GM11168 (cell line): ENCODE data around the gene CLCNKA.
"Not testable (repeated sequence)": the region's sequence is repeated elsewhere in the genome, so short reads cannot be mapped to it uniquely, and the experiment has no call there.

Experiments used
- in situ Hi-C: fragments of 300-500 bp; cut with MboI; formaldehyde crosslinking; loops from one replicate; pipeline ENCODE4 v1.12.0; 2022; ENCODE audit warnings: low sequenced_read_pairs; ENCODE audit not compliant: unreplicated experiment

The CLCNKA gene

DNA sequence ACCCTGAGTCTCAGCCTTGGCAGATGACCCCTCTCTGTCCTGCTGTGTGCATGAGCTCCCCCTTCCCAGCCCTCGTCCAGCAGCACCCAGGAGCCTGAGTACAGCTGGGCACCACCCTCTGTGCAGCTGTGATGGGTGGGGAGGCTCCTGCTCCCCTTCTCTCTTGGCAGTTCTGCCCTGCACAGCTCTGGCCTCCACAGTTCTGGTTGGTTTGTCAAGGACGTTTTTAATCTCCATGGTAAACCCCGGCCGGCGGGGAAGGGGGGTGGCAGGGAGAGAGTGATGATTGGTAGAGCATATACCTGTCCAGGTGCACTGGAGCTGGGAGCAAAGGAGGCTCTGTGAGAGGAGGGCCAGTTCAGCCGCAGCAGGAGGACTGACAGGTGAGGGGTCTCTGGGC, at the start of gene CLCNKA:
Gene CLCNKA, plus strand, starts transcription at position 356 of the 400 bp plus-strand sequence. CDS start 584 bp downstream, outside the sequence.
- in situ Hi-C loops: no loop called here

GRCh38 chr1:15972409-15972808, 49.4 kb upstream of the CLCNKA start:
- in situ Hi-C loops: no loop called here

- in situ Hi-C loops: no loop called here
Observed at GRCh38 chr1:15973772-15974171, 48.1 kb upstream of the CLCNKA start.

DNA sequence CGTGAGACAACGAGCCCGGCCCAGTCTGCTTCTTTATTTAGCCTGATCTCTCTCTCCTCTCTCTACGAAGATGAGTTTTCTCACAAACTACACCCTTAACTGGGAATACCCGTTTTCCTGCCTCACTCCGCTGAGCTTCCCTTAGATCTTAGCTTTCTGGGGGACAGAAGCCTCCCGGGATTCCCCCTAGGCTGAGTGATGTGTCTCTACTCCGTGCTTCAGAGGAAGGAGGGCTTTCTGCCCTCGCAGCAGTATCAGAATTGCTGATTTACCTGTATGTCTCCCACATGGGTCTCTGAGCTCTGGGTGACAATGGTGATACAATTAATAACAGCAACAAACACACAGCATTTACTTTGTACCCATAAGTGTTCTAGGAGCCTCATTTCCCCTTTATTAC, 47.0 kb upstream of the CLCNKA start:
- in situ Hi-C loops: no loop called here

DNA sequence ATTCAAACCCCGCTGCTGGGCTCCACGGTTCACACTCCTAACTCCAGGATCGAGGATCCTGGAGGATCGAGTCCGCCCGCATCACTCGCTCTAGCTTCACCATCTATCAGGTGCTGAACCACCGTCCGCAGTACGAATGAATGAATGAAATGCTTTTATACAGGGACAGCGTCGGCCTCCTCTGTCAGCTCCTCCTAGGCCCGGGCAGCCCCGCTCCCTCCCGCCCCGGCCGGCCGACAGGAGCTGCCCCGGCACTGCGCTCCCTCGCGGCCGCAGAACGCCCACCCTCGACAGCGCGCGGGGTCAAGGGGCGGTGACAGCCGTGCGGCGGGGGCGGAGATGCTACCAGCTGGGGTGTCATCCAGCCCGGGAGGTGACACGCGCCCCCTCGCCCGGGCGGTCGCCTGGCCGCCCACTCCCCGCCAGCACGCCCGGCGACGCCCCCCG, 46.5 kb upstream of the CLCNKA start:
- in situ Hi-C loops: no loop called here

DNA sequence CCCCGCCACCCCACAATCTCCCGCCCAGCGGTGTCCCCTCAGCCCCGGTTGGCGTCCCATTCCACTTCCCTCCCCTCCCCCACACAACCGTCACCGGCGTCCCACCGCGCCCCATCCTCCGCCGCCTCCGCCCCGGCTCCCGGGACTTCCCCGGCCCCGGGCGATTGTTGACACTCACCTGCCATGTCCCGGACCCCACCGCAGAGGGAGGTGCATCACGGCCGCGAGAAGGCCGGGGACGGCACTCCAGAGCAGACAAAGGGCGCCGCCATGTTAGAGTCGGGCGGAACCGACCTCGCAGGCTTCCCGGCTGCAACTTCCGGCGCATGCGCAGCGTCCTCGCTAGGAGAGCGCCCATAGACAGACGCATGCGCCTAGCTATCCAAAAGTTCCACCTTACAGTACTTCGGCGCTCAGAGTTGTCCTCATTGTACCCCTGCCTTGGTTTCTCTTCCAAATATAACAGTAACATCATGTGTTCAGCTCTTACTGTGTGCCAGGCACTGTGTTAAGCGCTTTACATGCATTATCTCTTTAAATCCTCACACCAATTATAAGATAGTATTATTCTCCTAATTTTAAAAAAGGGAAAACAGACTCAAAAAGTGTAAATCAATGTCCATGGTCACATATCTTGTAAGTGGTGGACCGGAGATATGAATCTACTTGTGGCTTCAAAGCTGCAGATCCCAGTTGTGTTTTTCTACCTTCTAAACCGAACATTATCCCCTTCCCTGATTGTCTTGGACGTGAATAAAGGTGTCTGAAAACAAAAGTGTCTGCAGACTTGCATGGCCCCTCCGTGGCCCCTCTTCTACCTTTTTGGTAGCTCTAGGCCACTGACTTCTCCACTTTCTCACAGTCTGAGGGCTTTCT, 45.8 kb upstream of the CLCNKA start, which contains the start of gene ZBTB17:
Gene ZBTB17, minus strand, starts transcription at position 297 of the 876 bp plus-strand sequence. CDS start 27,606 bp downstream, outside the sequence.
- in situ Hi-C loops: no loop called here

DNA sequence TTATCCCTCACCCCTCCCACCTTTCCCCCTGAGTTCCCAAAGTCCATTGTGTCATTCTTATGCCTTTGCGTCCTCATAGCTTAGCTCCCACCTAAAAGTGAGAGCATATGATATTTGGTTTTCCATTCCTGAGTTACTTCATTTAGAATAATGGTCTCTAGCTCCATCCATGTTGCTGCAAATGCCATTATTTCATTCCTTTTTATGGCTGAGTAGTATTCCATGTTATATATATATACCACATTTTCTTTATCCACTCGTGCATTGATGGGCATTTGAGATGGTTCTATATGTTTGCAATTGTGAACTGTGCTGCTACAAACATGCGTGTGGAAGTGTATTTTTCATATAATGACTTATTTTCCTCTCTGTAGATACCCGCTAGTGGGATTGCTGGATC, 43.9 kb upstream of the CLCNKA start:
- in situ Hi-C loops: not testable (repeated sequence)

- in situ Hi-C loops: no loop called here
Observed at GRCh38 chr1:15981679-15982078, 40.2 kb upstream of the CLCNKA start.

DNA sequence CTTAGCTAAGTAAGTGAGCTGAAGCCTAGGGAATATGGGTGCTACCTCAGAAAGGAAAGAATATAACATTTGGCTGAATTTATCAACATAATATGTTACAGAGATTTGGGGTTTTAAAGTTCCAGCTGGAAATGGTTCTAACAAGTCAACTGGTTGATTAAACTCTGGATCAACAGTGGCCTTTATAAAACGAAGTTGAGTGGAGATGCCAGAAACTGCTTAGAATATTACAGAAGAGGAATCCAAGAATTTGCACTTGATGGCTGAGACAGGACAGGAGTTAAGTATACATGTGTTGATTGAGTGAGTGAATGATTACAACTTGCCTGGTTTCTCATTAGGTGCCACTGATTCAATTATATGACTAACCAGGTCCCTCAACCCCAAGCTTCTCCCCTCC, 38.6 kb upstream of the CLCNKA start:
- in situ Hi-C loops: no loop called here

DNA sequence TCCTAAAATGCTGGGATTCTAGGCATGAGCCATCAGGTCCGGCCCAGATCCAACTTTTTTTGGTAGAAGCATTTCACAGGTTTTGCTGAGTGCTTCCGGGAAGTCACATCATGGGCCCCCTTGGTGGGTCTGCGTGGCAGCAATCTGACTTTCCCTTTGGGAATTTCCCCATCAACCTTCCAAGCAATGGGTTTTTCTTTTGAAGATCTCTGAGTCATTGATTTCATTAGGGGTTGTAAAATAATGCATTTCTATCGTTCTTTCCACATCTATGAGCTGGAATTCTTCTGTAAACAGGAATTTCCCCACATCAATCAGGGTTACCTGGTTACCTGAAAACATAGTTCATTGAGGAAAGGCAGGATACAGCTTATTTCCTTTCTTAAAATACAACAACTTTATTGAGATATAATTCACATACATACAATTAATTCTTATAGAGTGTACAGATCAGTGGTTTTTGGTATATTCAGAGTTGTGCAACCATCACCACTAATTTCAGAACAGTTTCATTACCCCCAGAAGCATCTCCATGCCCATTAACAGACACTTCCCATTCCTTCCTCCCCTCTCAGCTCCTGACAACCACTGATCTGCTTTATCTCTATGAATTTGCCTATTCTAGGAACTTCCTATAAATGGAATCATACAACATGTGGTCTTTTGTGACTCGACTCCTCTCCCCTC, 36.1 kb upstream of the CLCNKA start:
- in situ Hi-C loops: no loop called here

DNA sequence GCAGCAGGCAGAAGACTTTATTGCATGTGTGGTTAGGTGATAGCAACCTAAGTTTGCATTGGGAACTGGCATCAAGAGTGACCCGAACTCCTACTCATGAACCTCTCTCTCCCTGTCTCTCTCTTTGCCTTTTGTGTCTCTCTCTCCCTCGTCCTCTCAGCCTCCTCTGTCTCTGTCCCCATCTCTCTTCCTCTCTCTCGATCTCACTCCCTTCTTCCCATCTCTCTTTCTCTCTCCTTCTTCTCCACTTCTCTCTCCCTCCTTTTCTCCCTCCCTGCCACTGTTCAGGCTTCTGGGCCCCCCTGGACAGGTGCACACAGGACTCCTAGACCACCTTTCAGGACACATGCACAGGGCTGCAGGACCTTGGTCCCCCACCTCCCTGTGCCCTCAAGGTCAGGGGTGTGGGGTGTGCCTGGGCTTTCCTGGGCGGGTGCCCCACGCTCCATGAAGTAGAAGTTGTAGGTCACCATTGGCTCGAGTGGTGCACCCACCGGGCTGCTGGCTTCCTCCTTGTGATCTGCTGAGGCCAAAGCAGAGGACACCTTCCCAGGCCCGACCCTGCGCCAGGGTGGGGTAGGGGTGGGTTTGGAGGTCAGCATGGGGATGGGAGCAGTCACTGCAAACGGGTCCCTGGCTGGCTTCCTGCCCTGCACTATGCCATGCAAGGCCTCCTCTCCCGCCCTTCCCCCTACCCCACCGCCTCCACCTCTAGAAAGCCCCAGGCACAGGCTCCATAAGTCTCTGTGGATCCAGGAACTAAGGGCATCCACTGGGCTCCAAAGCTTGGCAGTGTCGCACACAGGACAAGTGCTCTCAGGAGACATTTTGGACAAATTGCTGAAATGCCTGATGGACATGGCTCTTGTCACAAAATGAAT, 32.7 kb upstream of the CLCNKA start:
- in situ Hi-C loops: no loop called here

DNA sequence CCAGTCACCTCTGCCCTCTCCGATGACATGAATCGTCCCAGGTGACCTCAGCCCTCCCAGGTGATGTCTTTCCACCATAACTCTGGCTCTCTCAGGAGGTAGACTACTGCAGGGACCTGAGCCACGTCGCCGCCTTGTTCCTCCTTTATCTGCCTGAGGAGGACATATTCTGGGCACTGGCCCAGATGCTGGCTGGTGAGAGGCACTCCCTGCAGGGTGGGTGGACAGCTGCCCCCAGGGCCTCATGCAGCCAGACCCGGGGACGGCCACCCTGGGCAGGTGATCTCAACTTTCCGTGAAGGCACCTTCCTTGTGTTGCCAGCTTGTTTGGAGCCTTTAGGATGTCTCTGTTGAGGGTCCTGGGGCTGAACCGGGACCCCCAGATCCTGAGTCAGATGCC, 32.1 kb upstream of the CLCNKA start:
- in situ Hi-C loops: loop anchor here (10.0 kb wide), 1 partner anchor 175 kb away; no protein-coding TSS in a partner anchor

DNA sequence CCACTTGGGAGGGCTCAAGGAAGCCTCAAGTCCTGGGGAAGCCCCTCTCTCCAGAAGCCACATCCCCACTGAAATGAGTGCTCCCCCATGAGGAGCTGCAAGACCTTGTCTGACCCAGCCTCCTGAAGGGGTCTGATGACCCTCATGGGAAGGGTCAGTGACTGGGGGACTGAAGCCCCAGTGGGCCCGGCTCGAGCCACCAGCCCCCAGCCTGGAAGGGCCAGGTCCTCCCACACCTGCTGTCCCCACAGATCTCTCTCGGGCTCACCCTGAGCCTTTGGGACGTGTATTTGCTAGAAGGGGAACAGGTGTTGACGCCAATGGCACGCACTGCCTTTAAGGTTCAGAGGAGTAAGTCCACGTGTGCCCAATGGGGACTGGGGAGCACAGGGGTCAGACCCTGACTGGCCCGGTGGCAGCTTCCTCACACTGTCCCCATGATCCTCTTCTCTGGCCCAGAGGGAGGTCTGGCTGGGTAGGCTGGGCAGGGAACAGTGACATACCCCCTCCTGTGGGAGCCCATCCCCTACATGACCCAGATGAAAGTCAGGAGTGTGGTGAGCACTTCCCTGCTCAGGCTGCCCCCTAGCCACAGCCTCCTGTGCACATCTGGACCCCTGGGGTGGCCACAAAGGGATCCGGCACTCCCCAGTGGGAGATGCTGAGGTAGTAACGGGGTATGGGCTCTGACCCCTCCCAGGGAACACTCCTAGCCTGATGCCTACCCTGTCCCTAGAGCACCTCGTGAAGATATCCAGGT, 30.2 kb upstream of the CLCNKA start:
- in situ Hi-C loops: loop anchor here (10.0 kb wide), 1 partner anchor 177 kb away; no protein-coding TSS in a partner anchor

GRCh38 chr1:15992187-15992553, 29.7 kb upstream of the CLCNKA start:
- in situ Hi-C loops: loop anchor here (10.0 kb wide), 1 partner anchor 177 kb away; no protein-coding TSS in a partner anchor

- in situ Hi-C loops: loop anchor here (10.0 kb wide), 1 partner anchor 178 kb away; no protein-coding TSS in a partner anchor
Observed at GRCh38 chr1:15992582-15993500, 29.0 kb upstream of the CLCNKA start.

- in situ Hi-C loops: loop anchor here (10.0 kb wide), 1 partner anchor 179 kb away; no protein-coding TSS in a partner anchor
Observed at GRCh38 chr1:15993666-15994065, 28.2 kb upstream of the CLCNKA start.

- in situ Hi-C loops: loop anchor here (10.0 kb wide), 1 partner anchor 179 kb away; no protein-coding TSS in a partner anchor
Observed at GRCh38 chr1:15994081-15994480, 27.8 kb upstream of the CLCNKA start.
